Loucy (cell line): ENCODE measurements around the gene NDP.

ENCODE experiments used
- H2AFZ ChIP-seq: fragments of 200-600 bp; sonication (generic); 2 replicates; pipeline ENCODE4 v1.6.0; 2016; ENCODE audit warnings: antibody characterized with exemption, mild to moderate bottlenecking, low read length, moderate library complexity
- H3F3A ChIP-seq: fragments of 200-600 bp; 2 replicates; pipeline ENCODE4 v1.6.0; 2016; ENCODE audit warnings: antibody characterized with exemption, low read depth, mild to moderate bottlenecking
- H3K27me3 ChIP-seq: fragments of 200-600 bp; sonication (generic); 2 replicates; pipeline ENCODE4 v1.6.1; 2014; ENCODE audit warnings: low read length, mild to moderate bottlenecking; ENCODE audit not compliant: insufficient read depth, poor library complexity, severe bottlenecking
- H3K36me3 ChIP-seq: fragments of 200-600 bp; sonication (generic); 2 replicates; pipeline ENCODE4 v1.6.1; 2016; ENCODE audit warnings: low read length; ENCODE audit not compliant: insufficient read depth
- H3K4me1 ChIP-seq: fragments of 200-600 bp; sonication (generic); 2 replicates; pipeline ENCODE4 v1.5.1; 2014; ENCODE audit warnings: low read length, mild to moderate bottlenecking; ENCODE audit not compliant: insufficient read depth, poor library complexity, severe bottlenecking
- H3K4me2 ChIP-seq: fragments of 200-600 bp; sonication (generic); 2 replicates; pipeline ENCODE4 v1.6.0; 2014; ENCODE audit warnings: antibody characterized with exemption, low read length, low read depth, mild to moderate bottlenecking; ENCODE audit not compliant: poor library complexity, severe bottlenecking
- H3K4me3 ChIP-seq: fragments of 200-600 bp; sonication (generic); 2 replicates; pipeline ENCODE4 v1.5.1; 2014; ENCODE audit warnings: low read length, mild to moderate bottlenecking, mixed read lengths; ENCODE audit not compliant: poor library complexity, severe bottlenecking
- H3K79me2 ChIP-seq: fragments of 200-600 bp; sonication (generic); 2 replicates; pipeline ENCODE4 v1.6.1; 2014; ENCODE audit warnings: low read length; ENCODE audit not compliant: insufficient read depth
- H3K9ac ChIP-seq: fragments of 200-600 bp; sonication (generic); 2 replicates; pipeline ENCODE4 v1.6.0; 2014; ENCODE audit warnings: mild to moderate bottlenecking, low read depth, low read length, moderate library complexity; ENCODE audit not compliant: poor library complexity, severe bottlenecking
- H3K9me2 ChIP-seq: fragments of 200-600 bp; sonication (generic); replicated peaks from 2 replicates; pipeline ENCODE4 v1.6.1; 2016; ENCODE audit warnings: low read depth, low read length, mixed read lengths
- H3K9me3 ChIP-seq: fragments of 200-600 bp; sonication (generic); 2 replicates; pipeline ENCODE4 v1.6.1; 2014; ENCODE audit warnings: mild to moderate bottlenecking, antibody characterized with exemption, low read length, low read depth; ENCODE audit not compliant: insufficient read depth
- H4K20me1 ChIP-seq: fragments of 200-600 bp; sonication (generic); 2 replicates; pipeline ENCODE4 v1.6.0; 2014; ENCODE audit warnings: antibody characterized with exemption, low read length, mild to moderate bottlenecking; ENCODE audit not compliant: insufficient read depth, poor library complexity, severe bottlenecking
- CTCF ChIP-seq: fragments of 200-600 bp; sonication (generic); conservative IDR thresholded peaks from 2 replicates; pipeline ENCODE4 v1.5.1; 2014; ENCODE audit warnings: mild to moderate bottlenecking, antibody characterized with exemption, low read length
- EZH2phosphoT487 ChIP-seq: fragments of 200-600 bp; IDR thresholded peaks from 2 replicates; pipeline ENCODE4 v1.6.1; 2018; ENCODE audit warnings: antibody characterized with exemption, mild to moderate bottlenecking, moderate library complexity, borderline replicate concordance

NDP gene

GRCh38 chrX:43971966-43972961 lies 926 bp downstream of the NDP start:
- no peaks in the 10 kb centered on the region for H4K20me1 ChIP-seq
- H3K4me1 ChIP-seq: no peaks in the 10 kb centered on the region
- no peaks in the 10 kb centered on the region for H3K9me3 ChIP-seq
- no peaks in the 10 kb centered on the region for H3K79me2 ChIP-seq
- H3F3A ChIP-seq: no peaks in the 10 kb centered on the region
- no peaks in the 10 kb centered on the region for H3K27me3 ChIP-seq
- TF ChIP-seq EZH2phosphoT487: no peak
- no peak for TF ChIP-seq CTCF
- no peak overlapping the region for H2AFZ ChIP-seq
- no peak overlapping the region for H3K4me3 ChIP-seq
- no peaks in the 10 kb centered on the region for H3K9me2 ChIP-seq
- H3K36me3 ChIP-seq: no peaks in the 10 kb centered on the region
- no peak overlapping the region for H3K4me2 ChIP-seq
- H3K9ac ChIP-seq: no peak overlapping the region

- no peak overlapping the region for H2AFZ ChIP-seq
Observed at GRCh38 chrX:43970528-43970927, 2.7 kb downstream of the NDP start.

More at GRCh38 chrX:43970528-43970927, 2.7 kb downstream of the NDP start:
- Histone ChIP-seq H3F3A (no peaks in the 10 kb centered on the region), H3K9me3 (no peaks in the 10 kb centered on the region), H4K20me1 (no peaks in the 10 kb centered on the region), H3K4me3 (no peak overlapping the region), H3K9me2 (no peaks in the 10 kb centered on the region), H3K4me1 (no peaks in the 10 kb centered on the region), H3K36me3 (no peaks in the 10 kb centered on the region), H3K9ac (no peak overlapping the region), H3K27me3 (no peaks in the 10 kb centered on the region), H3K4me2 (no peak overlapping the region), H3K79me2 (no peaks in the 10 kb centered on the region)
- no peak for TF ChIP-seq CTCF
- no peak for TF ChIP-seq EZH2phosphoT487
